ENCODE results near the gene ZNF8.
A peak's percentile ranks its signal among the peaks of the same experiment; 100 is the strongest.
"Not testable (repeated sequence)": the region's sequence is repeated elsewhere in the genome, so short reads cannot be mapped to it uniquely, and the experiment has no call there.

ZNF8 gene

DNA sequence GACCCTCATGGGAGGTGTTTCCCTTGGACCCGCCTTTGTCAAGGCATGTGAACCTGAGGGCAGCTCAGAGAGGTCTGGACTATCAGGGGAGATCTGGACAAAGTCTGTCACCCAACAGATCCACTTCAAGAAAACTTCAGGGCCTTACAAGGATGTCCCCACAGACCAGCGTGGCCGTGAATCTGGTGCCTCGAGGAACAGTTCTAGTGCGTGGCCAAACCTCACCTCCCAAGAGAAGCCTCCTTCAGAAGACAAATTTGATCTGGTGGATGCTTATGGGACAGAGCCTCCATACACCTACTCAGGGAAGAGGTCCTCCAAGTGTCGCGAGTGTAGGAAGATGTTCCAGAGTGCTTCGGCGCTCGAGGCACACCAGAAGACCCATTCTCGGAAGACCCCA is 59.6 kb downstream of the ZNF8 start:
- no peak for DNase-seq

- peak; percentile 34 for DNase-seq
These were observed 60.2 kb downstream of the ZNF8 start for GRCh38 chr19:58338825-58339558.

DNA sequence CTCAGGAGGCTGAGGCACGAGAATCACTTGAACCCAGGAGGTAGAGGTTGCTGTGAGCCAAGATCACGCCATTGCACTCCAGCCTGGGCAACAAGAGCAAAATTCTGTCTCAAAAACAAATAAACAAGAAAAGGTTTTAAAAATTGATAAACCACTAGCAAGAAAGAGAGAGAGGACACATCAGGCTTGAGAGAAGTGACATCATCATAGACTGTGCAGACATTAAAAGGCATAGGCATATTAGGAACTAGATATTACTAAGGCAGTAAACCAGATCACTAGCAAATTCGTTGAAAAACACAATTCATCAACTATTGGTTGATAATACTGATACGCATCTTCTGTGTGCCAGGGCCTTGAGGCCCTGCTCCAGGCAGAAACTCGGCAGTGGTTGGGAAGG is 66.8 kb downstream of the ZNF8 start:
- no peak for DNase-seq

DNA sequence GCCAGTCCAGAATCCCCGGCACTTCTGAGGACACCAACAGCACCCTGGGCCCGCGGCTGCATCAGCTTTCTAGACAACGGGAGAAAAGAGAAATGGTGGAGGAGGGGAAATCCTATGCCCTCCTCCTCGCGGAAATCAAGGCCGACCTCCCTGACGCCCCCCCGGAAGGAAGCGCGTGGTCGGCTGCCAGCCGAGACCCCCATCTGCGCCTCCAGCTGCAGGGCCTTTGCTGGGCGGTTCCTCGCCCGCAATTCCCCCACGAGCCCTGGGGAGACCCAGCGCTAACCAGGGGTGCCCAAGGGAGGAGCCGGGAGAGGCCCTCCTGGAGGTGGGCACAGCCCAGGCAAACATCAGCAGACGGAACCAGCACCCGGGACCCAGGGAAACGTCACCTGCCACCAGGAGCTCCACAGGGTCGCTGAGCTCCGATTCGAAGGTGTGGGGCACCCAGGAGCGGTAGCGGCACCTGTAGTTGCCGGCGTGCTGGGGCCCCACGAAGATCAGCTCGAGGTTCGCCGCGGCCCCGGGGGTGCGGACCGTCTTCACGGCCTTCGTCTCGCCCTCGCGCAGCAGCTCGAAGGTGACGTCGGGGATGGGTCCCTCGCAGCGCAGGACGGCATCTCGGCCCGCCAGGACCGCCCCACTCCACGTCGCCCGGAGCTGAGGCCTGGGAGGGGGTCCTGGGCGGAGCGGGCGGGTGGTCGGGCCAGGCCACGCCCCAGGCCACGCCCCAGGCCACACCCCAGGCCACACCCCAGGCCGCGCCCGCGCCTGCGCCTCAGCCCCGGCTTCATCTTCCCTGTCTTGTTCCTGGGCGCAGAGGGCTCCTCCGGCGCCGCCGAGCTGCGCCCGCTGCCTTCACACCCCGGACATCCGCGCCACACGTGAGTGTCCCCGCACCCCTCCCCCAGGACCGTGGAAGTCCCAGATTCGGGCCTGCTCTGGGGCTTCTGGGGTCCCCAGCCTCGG is 68.5 kb downstream of the ZNF8 start:
- DNase-seq: peak; percentile 30

DNA sequence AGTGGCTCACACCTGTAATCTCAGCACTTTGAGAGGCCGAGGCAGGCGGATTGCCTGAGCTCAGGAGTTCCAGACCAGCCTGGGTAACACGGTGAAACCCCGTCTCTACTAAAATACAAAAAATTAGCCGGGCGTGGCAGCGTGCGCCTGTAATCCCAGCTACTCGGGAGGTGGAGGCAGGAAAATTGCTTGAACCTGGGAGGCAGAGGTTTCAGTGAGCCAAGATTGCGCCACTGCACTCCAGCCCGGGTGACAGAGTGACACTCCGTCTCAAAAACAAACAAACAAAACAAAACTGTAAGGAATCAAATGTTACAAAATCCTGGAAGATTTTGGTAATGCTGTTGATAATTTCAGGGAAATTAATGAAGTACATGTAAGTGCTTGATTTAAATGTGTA is 69.3 kb downstream of the ZNF8 start:
- not testable (repeated sequence) for DNase-seq

DNA sequence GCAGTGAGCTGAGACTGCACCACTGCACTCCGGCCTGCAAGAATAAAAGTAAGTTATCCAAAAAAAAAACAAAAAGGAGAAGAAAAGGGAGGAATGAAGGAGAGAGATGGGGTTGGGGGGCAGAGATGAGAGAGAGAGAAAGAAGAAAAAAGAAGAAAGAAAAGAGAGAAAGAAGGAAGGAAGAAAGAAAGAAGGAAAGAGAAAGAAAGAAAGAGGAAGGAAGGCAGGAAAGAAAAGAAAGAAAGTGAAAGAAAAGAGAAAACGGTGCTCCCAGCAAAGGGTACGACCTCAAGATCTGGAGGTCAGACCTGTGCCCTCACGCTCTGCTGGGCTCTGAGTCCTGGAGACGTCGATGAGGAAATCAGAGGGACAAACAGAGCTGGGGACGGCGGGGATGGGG is 70.8 kb downstream of the ZNF8 start:
- no peak for DNase-seq

- DNase-seq: no peak
These were observed 71.5 kb downstream of the ZNF8 start for GRCh38 chr19:58350001-58350861.

GRCh38 chr19:58350871-58351557 is 72.3 kb downstream of the ZNF8 start:
- DNase-seq: no peak

DNA sequence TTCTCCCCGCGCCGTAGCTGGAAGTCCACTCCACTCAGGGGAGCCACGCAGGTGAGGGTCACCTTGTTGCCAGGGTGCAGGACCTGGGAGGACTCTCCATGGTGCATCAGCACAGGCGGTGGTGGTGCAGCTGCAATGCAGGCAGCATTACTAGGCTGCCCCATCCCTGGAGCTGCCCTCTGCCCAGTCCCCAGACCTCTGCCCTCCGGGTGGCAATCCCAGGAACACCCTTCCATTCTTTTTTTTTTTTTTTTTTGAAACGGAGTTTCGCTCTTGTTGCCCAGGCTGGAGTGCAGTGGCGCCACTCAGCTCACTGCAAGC is 72.8 kb downstream of the ZNF8 start:
- DNase-seq: no peak

DNA sequence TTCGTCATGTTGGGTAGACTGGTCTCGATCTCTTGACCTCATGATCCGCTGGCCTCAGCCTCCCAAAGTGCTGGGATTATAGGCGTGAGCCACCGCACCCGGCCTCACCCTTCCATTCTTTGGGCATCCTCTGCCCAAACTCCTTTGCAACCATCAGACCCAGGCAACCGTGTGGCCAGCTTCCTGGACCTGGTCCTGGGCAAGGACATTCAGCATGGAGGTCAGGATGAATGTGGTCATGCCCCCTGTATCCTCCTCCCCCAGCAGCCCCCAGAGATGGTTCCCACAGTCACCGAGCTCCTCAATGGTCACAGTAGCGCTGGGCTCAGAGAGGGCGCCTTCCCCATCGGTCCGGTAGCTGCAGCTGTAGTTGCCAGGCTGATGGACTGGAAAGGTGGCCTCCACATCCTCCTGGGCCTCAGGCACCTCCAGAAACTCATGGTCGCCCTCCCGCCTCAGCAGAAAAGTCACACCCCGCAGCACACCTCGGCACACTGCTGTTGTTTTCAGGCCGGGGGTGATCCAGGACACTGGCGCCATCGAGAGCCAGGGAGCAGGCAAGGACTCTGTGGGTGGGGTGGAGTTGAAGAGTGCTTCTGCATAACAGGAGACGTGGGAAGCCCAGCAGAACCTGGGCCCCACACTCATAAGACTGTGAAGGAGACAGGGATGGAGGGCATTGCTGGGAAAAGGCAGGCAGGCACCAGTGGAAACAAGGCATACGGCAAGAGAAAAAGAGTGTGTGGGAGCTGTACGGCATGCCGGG is 73.4 kb downstream of the ZNF8 start:
- DNase-seq: no peak

All from NCI-H226 (cell line).